GM18517 (cell line): ENCODE data around the gene CACNA1C.

Experiments used
- ATAC-seq: cut with Tn5 transposase; IDR thresholded peaks from one replicate; pipeline ENCODE4 v1.9.1; 2021; ENCODE audit warnings: mild to moderate bottlenecking, moderate library complexity; ENCODE audit not compliant: unreplicated experiment

CACNA1C gene

DNA sequence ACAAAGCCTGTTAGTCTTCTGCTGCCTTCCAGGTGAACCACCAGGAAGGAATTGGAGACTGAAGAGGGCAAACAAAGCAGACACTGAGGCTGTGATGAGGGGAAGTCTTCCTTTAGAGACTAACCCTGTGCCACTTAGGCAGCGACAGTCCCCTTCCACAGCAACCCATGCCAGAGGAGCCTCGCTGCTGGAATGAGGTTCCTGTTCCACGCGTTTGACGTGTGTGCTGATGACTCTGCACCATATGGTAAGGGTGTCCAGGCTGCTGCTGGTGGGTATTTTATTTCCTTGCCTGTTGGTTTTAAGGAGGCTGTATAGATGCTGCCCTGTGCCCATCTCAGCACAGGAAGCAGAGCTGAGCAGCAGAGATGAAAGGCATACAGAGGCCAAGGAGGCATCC, 380.1 kb downstream of the CACNA1C start:
- ATAC-seq, result no peak

DNA sequence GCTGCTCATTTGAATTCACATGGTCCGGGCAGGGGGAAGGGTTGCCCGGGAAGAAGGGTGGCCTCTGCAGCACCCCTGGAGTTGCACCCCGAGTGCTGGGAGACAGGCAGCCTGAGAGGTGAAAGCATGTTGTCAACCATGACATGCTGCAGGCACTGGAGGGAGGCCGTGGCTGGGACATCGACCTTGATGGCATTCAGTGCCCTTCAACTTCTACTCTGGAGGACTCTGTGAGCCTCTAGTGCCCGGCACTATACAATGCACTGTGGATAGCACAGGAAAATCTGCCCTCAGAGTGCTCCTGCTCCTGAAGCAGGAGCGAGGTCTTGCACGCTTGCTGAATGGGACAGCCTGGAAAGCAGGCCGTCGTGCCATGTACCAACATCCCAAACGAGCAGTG, 382.7 kb downstream of the CACNA1C start:
- no peak for ATAC-seq

DNA sequence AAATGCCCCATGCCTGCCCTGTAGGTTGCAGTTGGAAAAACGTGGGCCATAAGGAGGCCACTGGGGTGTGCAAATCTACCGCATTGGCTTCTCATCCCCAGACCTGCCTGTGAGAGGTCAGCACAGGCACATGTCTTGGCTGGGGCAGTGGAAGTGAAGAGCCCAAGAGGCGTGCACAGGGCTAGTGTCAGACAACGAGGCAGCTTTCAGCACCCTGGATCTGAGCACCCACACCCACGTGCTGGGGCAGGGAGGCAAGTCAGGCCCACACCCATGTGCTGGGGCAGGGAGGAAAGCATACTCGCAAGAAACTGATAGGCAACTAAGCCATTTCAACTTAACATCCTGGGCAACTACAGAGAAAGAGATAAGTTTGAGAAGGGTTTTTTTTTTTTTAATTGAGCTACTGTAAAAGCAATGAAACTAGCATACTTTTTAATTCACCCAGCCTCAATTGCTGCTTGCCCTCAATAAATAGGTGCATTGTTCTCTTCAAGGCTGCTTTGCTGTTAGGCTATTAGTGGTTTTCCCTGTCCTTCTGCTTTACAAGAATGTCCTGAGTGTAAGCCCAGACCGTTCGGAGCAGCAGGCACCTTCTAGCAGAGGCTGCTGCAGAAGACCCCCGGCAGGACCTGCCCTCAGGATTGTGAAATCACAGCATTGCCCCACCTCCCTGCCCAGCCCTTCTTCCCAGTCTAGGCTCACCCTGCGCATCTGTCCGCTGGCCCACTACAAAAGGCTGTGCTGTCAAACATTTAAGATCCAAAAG, 386.7 kb downstream of the CACNA1C start:
- no peak for ATAC-seq

DNA sequence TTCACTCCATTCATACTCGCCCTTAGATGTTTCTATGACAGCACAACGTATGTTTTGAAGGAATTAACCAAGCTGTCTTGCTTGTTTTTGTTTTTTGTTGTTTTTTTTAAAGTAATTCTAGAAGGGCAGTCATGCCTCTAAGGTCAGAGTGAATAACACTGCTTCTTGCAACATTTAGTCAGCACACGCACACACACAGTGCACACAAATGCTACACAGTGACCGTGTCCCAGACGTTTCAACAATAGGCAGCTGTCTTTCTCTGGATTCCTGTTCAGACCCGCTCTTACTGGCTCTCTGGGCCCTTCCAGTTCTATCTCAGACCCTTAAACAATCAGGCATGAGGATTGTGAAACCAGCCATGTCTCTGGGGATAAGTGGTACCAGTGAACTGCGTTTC, 391.0 kb downstream of the CACNA1C start:
- ATAC-seq, result no peak

DNA sequence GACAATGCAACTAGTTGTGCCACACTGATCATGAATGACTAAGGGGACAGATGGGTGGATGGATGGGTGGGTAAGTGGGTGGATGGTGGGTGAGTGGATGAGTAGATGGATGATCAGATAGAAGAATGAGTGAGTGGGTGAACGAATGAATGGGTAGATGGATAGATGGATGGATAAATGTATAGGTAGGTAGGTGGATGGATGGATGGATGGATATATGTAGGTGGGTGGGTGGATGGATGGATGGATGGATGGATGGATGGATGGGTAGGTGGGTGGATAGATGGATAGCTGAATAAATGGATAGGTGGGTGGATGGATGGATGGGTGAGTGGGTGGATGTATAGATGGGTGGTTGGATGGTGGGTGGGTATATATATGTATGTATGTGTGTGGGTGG, 393.2 kb downstream of the CACNA1C start:
- no peak for ATAC-seq

DNA sequence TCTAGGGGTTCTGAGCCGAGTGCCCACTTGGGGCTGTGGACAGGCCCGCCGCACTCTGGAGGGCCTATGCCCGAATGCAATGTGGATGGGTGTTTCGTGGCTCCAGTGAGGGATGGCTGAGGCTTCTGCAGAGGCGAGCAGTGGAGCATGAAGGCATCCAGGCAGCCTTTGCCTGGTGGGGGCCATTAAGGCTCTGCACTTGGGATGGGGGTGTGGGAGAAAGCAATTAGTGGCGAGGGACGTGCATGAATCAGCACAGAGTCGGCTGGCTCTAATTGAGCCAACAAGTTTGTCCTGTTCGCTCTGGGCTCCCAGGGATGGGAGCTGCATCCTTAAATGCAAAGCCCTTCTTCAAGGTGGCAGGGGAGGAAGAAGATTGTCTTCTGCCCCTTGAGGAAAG, 395.1 kb downstream of the CACNA1C start:
- ATAC-seq, result no peak

DNA sequence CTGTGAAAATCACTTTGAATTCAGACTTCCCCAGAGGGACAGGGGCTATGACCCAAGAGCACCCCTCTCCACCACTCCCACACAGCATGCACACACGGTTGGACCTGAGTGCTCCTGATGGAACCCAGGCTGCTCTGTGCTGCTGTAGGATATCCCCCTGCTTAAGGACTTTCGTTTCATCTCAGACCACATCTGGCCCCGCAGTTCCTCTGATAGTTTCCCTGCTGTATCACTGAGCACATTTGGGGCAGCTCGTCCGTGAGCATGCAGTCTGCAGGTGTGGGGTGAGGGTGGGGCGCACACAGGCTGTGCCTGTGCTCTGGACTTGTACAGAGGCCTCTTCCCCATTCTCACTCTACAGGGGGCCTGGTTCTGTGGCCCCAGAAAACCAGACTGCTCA, 396.8 kb downstream of the CACNA1C start:
- ATAC-seq, result no peak

DNA sequence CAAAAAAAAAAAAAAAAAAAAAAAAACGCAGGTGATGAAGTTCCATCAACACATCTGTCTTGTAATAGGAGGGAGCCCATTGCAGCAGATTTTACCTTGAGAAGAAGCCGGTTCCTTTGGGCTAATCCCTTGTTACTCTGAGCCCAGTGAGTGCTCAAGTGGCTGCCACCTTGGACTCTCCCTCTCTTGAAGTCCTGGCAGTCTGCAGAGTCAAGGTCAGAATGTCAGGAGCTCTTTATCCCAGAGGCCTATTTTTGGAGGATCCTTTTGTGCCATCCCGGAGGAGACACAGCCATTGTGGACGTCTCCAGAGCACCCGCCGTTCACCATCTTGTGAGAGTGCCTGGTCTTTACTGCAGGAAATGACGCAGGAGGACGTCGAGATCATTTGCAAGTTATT, 397.8 kb downstream of the CACNA1C start:
- ATAC-seq, result no peak

DNA sequence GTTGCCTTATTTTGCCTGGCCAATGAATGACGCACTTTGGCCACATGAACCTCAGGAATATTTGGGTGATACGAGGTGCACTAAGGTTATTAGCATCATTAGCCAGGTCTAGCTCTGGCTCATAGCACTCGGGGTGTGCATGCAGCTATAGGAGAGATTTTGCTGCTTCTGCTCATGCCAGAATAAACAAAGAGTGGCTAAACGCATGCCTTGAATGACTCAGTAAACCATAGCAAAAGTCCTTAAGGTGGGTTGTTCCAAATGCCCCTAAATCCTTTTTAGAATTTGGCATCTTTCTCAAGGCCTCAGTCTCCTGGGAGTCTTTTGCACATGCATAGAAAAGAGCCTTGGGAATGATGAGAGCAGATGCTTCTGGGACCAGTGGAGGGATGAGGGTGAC, 398.2 kb downstream of the CACNA1C start:
- no peak for ATAC-seq

DNA sequence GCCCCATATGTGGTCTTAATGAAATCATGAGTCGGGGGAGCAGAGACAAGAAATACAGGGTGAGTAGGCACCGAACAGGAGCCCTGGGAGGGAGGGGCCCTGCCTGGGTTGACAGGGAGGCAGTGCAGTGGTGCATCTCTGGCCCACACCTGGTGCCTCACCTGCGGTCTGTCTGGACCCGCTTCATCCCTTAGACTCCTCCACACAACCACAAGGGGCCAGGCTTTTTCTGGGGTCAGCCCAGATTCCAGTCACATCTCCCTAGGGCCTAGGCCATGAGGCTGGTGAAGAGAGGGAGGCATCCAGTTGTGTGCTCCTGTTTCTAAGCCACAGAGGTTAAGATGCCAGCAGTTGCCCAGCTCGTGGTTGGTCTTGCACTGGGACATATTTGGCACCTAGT, 398.7 kb downstream of the CACNA1C start:
- no peak for ATAC-seq

DNA sequence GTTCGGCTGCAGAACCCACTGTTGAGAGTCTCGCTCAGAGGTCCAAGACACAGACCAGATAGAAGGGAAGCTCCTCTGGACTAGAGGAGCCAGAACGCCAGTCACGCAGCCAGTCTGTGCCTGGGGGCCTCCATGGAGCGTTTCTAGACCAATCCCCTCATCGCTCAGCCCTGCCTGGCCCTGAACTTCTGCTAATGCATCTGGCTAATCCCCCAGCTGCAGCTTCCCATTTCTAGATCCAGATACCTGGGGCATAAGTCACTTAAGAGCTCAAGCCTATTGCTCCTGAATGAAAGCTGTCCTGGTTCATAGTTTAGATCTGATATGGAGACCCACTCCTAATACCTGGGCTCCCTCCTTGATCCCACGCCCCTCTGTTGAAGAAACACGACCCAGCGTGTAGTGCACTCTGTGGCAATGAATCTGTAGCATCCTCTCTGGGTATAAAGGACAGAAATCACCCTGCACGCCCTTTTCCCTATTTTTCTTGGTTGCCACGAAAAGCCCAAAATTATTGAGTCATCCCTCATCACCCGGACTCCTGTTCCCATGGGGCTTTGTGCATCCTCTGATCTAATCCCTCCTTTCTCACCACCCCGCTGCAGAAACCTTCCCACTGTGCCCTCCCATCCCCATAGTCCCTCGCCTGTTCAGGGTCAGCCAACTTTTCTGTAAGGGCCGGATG, 400.4 kb downstream of the CACNA1C start:
- ATAC-seq, result no peak

DNA sequence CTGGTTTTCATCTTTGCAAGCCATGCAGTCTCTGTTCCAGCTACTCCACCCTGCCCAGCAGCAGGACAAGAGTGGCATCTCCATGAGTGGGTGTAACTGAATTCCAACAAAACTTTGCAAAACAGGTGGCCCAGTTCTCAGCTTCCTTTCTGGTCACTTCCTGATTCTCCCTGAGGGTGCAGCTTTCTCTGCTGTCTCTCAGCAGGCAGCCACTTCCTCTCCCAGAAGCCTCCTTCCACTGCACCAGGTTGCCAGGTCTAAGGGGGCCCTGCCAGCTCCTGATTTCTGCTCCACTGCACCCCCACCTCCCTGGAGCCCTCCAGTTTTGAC, 400.9 kb downstream of the CACNA1C start:
- ATAC-seq, result no peak

DNA sequence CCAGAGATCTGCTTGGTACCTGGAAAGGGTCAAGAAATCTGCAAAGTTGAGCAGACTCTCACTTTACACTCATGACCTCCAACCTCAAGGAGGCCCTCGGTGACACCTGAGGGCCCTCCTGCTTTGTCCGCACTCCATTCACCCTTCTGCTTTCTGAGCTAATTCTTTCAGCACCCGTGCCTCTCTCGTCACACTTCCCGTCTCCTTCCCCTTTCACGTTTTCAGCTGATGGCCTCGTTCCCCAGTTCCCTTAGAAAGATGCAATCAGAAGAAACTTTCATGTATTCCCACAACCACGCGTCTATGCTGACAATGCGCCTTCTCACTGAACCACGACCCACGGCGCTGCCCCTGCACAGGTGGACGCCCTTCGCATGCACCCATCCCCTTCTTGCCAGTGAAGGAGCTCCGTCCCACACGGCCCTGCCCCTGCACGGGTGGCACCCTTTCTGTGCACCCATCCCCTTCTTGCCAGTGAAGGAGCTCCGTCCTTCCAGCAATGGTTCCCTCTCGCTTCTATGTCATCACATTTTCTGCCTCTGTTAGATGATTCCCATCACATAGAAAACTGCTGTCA, 401.9 kb downstream of the CACNA1C start:
- no peak for ATAC-seq

DNA sequence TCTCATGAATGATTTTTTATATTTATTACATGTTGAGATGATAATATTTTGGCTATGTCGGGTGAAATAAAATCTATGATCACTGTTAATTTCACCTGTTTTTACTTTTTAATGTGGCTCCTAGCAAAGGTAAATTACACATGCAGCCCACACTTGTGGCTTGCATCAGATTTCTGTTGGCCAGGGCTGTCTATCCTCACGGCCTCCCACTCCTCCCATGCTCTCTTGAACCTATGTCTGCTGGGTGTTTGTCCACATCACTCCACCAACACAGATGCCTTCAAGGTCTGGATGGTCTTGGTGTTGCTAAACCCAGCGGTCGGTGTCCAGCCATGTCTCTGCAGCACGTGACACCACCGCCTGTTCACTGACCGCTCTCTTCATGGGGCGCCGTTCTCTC, 402.6 kb downstream of the CACNA1C start:
- ATAC-seq, result no peak

DNA sequence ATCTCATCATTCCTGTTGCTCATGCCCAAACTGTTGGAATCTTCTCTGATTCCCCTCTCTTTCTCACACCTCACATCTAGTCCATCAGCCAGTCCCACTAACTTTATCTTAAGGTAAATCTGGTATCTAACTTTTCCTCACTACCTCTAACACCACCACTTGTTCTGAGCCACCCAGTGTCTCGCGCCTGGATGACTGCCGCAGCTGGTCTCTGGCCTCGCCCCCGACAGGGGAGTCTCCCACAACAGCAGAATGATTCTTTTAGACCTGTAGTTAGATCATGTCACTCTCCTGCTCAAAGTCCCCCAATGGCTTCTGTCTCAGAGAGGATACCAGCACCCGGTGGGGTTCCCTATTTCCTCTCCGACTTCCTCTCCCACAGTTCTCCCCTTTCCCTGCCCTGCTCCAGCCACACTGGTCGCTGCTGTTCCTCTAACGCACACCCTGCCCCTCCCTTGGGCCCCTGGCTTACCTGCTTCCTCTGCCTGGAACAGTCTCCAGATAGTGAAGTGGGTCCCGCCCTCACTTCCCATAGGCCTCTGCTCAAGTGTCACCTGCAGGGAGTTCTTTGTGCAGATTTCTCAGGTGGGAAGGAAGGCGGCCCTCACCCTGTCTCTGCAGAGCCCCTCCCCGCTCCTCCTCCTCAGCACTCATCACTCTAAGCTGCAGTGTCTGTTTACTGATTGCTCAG, 403.5 kb downstream of the CACNA1C start:
- no peak for ATAC-seq

DNA sequence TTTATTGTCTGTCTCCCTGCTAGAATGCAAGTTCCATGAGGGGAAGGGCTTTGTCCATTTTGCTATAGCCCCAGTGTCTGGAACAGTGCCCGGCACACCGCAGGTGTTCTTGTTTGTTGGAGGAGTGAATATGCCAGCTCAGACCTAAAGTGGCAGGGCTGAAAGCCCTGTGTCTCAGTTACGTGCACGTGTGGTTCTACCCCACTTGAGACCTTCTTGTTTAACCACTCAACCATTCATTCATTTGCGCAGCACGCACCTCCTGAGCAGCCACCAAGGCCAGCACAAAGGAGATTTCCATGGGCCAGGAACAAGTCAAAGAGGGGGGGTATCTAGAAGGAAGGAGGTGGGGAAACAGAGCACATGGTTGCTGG, 404.0 kb downstream of the CACNA1C start:
- no peak for ATAC-seq

DNA sequence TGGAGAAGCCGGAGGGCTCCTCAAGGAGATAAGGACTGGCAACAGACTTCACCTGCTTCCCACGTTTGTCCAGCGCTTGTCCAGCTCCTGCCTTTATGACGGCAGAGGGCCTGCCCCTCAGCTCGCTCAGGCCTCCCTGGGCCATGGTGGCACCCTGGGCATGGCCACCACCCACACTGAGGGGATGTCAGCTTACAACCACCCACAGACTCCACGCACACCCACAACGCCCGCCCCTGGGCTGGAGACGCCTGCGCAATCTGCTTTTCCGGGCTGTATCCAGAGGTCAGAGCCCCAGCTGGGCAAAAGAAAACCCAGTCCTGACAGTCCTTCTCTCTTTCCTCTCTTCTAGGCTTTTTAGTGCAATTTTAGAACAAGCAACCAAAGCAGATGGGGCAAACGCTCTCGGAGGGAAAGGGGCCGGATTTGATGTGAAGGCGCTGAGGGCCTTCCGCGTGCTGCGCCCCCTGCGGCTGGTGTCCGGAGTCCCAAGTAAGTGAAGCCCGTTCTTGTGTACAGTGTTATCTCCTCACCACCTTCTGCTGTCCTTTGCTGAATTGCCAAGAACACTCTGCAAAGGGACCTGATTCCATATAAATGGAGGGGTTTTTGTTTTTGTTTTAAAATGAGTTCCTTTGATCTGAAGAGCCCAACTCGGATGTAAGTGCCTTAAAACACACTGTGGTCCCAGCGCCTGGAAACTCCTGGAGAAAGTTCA, 404.6 kb downstream of the CACNA1C start:
- ATAC-seq, result no peak

DNA sequence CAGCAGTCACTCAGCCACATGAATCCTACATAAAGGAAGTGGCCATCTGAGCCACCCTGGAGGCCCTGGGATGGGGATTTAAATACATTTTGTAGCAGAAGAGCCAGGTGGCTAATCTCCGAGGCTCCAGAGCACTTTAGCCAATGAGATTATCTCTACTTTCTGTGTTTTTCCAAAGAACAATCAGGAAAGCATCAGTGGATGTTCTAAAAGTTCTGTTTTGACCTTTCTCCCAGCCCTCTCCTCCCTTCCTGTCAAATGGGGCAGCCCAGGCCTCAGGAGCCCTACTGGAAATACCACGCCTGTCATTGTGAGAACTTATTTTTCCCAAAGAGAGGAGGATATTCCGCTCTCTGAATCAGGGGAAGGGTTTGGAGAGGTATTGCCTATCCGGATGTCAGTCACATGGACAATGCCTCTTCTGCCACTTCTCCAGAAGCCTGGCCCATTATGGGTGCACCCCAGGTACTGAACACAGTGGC, 405.2 kb downstream of the CACNA1C start:
- ATAC-seq, result no peak

DNA sequence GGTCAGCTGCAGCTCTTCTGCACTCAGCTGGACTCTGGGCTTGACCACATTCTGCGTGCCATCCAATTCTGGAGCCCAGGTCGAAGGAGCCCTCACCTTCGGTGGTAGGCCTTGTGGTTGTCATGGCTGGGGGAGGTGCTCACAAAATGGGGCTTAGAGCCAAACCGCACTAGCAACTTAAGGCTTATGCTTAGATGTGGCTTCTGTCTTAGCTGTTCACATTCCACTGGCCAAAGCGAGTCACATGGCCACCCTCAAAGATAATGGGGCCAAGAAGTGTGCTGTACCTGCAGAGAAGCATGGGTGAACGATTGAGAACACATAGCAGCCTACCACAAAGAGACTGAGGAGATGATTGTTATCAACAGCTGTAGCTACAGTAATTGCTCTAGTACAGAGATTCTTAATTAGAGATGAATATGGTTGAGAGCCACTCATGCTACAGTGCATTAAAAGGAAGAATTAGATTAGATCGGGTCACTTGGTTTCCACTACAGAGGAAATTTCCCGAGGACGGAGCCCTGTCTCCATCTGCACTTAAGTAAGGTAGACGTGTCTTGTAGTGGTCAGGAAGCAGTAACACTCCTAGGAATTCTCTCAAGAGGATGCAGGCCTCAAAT, 407.4 kb downstream of the CACNA1C start:
- ATAC-seq, result no peak

DNA sequence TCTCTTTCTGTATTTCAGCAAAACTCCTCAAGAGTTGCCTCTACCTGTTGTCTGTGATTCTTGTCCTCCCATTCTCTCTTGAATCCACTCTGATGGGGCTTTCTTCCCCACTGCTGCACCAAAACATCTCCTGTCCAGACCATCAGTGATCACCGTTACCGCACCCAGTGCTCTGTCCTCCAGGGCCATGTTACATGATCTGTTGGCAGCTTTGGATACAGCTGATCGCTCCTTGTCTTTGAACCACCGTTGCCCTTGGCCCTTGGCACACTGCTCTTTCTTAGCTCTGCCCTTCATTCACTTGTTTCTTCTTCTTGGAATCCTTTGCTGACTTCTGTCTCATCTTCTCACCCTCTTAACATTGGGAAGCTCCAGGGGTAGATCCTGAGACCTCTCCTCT, 408.3 kb downstream of the CACNA1C start:
- no peak for ATAC-seq

DNA sequence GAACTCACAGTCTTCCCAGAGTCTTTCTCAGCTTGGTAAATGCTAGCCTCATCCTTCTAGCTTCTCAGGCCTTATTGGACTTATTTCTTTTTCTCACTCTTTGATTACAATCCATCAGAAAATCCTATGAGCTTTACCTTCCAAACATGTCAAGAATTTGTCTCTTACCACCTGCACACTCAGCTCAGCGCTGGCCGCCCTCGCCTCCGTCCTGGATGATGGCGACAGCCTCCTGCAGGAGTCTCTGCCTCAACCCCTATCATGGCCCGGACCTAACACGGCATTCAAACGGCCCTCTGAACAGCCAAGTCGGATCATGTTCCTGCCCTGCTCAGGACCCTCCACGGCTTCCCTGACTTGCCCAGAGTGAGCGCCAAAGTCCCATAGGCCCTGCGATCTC, 408.9 kb downstream of the CACNA1C start:
- no peak for ATAC-seq
